DOHH2 (cell line): Measurements from ENCODE around the gene LIMS2.

Experiments used
- EZH2phosphoT487 ChIP-seq: fragments of 200-600 bp; sonication (generic); IDR thresholded peaks from 2 replicates; pipeline ENCODE4 v1.6.1; 2017; ENCODE audit warnings: borderline replicate concordance, mild to moderate bottlenecking, antibody characterized with exemption, low read length, moderate library complexity, mixed read lengths
- TF ChIP-seq, protein P1 (sequence below): fragments of 200-600 bp; sonication (generic); IDR thresholded peaks from one replicate; pipeline ENCODE4 v1.5.1; 2014; ENCODE audit warnings: antibody characterized with exemption, mild to moderate bottlenecking, low read depth, low read length; ENCODE audit not compliant: poor library complexity, severe bottlenecking

DNA sequence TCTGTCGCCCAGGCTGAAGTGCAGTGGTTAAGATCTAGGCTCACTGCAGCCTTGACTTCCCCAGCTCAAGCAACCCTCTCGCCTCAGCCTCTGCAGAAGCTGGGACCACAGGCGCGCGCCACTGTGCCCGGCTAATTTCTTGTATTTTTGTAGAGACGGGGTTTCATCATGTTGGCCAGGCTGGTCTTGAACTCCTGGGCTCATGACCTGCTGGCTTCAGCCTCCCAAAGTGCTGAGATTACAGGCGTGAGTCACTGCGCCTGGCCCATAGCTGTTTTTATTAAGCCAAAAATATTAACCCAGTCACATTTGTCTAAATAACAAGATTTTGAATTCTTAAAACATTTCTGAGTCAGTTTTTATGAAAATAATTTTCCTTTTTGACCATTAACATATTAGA, 19.7 kb upstream of the LIMS2 start:
- TF ChIP-seq, protein P1, sequence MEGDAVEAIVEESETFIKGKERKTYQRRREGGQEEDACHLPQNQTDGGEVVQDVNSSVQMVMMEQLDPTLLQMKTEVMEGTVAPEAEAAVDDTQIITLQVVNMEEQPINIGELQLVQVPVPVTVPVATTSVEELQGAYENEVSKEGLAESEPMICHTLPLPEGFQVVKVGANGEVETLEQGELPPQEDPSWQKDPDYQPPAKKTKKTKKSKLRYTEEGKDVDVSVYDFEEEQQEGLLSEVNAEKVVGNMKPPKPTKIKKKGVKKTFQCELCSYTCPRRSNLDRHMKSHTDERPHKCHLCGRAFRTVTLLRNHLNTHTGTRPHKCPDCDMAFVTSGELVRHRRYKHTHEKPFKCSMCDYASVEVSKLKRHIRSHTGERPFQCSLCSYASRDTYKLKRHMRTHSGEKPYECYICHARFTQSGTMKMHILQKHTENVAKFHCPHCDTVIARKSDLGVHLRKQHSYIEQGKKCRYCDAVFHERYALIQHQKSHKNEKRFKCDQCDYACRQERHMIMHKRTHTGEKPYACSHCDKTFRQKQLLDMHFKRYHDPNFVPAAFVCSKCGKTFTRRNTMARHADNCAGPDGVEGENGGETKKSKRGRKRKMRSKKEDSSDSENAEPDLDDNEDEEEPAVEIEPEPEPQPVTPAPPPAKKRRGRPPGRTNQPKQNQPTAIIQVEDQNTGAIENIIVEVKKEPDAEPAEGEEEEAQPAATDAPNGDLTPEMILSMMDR = no peak
- no peak for TF ChIP-seq EZH2phosphoT487
